H1 (cell line): Measurements from ENCODE around the gene DYNC2H1. TPM values are rescaled to one million over a fixed set of nuclear protein-coding genes. Genes with fewer than 3 reads are reported as not detected.

ENCODE experiments used
- ASH2L ChIP-seq: fragments of 200-600, 300-600 bp; sonication (generic); IDR thresholded peaks from one replicate; pipeline ENCODE4 v1.7.1; 2017; ENCODE audit warnings: low read length
- CHD7 ChIP-seq: fragments of 300-600 bp; sonication (generic); IDR thresholded peaks from 2 replicates; pipeline ENCODE4 v1.7.1; 2012; ENCODE audit warnings: low read length, moderate library complexity, mild to moderate bottlenecking, inconsistent platforms; ENCODE audit not compliant: insufficient replicate concordance
- CREB1 ChIP-seq: IDR thresholded peaks from 2 replicates; pipeline ENCODE4 v1.6.1; 2012; ENCODE audit warnings: inconsistent platforms
- KDM4A ChIP-seq: IDR thresholded peaks from one replicate; pipeline ENCODE4 v1.7.1; 2012; ENCODE audit warnings: low read depth, mild to moderate bottlenecking, moderate library complexity, low read length, inconsistent platforms; ENCODE audit not compliant: severe bottlenecking
- NRF1 ChIP-seq: IDR thresholded peaks from 2 replicates; pipeline ENCODE4 v1.6.1; 2011; ENCODE audit warnings: mild to moderate bottlenecking, low read depth, low read length, improper control_type of control experiment
- POLR2AphosphoS5 ChIP-seq: IDR thresholded peaks from 2 replicates; pipeline ENCODE4 v1.6.1; 2011; ENCODE audit warnings: low read depth, low read length
- RBBP5 ChIP-seq: IDR thresholded peaks from 2 replicates; pipeline ENCODE4 v1.7.1; 2012; ENCODE audit warnings: low read depth, mild to moderate bottlenecking, inconsistent platforms, low read length, moderate library complexity, borderline replicate concordance
- SIX5 ChIP-seq: IDR thresholded peaks from 2 replicates; pipeline ENCODE4 v1.6.1; 2011; ENCODE audit warnings: mild to moderate bottlenecking, low read depth, low read length
- SP1 ChIP-seq: IDR thresholded peaks from 2 replicates; pipeline ENCODE4 v1.6.1; 2011; ENCODE audit warnings: low read depth, low read length
- ZNF274 ChIP-seq: IDR thresholded peaks from 2 replicates; pipeline ENCODE4 v1.7.0; 2012; ENCODE audit warnings: low read length, borderline replicate concordance; ENCODE audit errors: extremely low read depth
- polyA plus RNA-seq, 7 experiments: library from polyadenylated mRNA; depleted of rRNA in 3 of 7; stranded (reverse) in 5 of 7; unstranded in 2 of 7; fragments of >200 nt in 5 of 7; fragments of 200-250 nt in 2 of 7; gene quantifications; 1 replicate in 5 of 7; 2 replicates in 1 of 7; 4 replicates in 1 of 7; pipeline versions ENCODE4 v1.2.1 to v1.2.3, GENCODE V29; 2011 to 2013; ENCODE audit warnings: missing spikeins in 2 of 7, mixed read lengths in 2 of 7
- total RNA-seq: library from RNA; stranded (reverse); fragmentation: NEBNext Ultra II Directional; extraction: Animal tissue kit (Norgen Biotek cat#: 25700); gene quantifications from 2 replicates; pipeline ENCODE4 v1.2.1, GENCODE V29; 2021

Gene DYNC2H1
- total and polyA plus RNA-seq, 2 of the 8 experiments (the other 6 are each of a cell fraction or from before 2014, with no cell fraction given): 6.2 to 12.0 TPM

GRCh38 chr11:103332409-103332808 is 223.2 kb downstream of the DYNC2H1 start (continued):
- no peak for TF ChIP-seq CHD7
- TF ChIP-seq KDM4A: no peak
- TF ChIP-seq SP1: no peak
- TF ChIP-seq NRF1: no peak
- TF ChIP-seq ZNF274: no peak
- TF ChIP-seq ASH2L: no peak
- TF ChIP-seq POLR2AphosphoS5: no peak
- no peak for TF ChIP-seq RBBP5
- TF ChIP-seq SIX5: no peak
- no peak for TF ChIP-seq CREB1
